ENCODE results near the gene KSR1. TPM values are rescaled to one million over a fixed set of nuclear protein-coding genes. Genes with fewer than 3 reads are reported as not detected.
A peak's percentile ranks its signal among the peaks of the same experiment; 100 is the strongest.

KSR1 gene
- total and polyA plus RNA-seq, 10 of the 15 experiments (the other 5 are each of a cell fraction or from before 2014, with no cell fraction given) = 0.97 to 66.6 (median 22.9) TPM

DNA sequence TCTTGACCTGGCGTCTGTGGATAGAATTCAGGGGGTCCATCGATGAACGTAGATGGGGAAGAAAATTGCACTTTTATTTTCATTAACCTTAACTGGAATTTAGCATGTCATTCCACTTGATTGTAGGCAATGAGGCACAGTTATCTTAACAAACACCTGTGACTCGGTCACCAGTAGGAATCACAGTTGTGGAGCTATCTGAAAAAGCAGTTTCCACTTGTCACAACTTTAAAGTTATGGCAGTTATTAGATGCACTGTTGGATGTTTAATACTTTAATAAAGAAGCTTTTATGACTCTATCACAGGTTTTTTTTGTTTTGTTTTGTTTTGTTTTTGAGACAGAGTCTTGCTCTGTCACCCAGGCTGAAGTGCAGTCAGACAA lies 91.0 kb downstream of the KSR1 start:
- intact Hi-C loops (cut with micrococcal nuclease; ENCODE audit: unreplicated experiment) (loop anchor here (10.0 kb wide), 2 partner anchors 162 to 192 kb away; no protein-coding TSS in a partner anchor), in situ Hi-C loops (cut with MboI) (loop anchor here (5.0 to 10.0 kb wide), 5 partner anchors 58 to 498 kb away; partner anchors contain the start of gene NLK)
- Histone ChIP-seq H3K9ac (ENCODE audit: control insufficient read depth, insufficient read depth, low read length) (no peak overlapping the region), H3K79me2 (ENCODE audit: control insufficient read depth, insufficient read depth, low read length) (peaks cover 33% of the 10 kb centered on the region), H3K4me3 (no peak overlapping the region), H3K27ac (ENCODE audit: control insufficient read depth, insufficient read depth) (no peak overlapping the region), H3K4me2 (ENCODE audit: control insufficient read depth, insufficient read depth) (peak overlapping the region; percentile 78), H2AFZ (ENCODE audit: control insufficient read depth, low read depth, low read length) (no peak overlapping the region), H4K20me1 (ENCODE audit: control insufficient read depth, insufficient read depth) (peaks cover 25% of the 10 kb centered on the region), H3K9me3 (replicated peaks; ENCODE audit: control insufficient read depth, insufficient read depth, low read length) (no peaks in the 10 kb centered on the region), H3K36me3 (ENCODE audit: control insufficient read depth in 2 of 2, insufficient read depth in 2 of 2, low read length in 1 of 2) (peaks cover 3 to 13% of the 10 kb centered on the region in 2 experiments; a peak in 3 of 4 replicates), H3K4me1 (ENCODE audit: control insufficient read depth, insufficient read depth, low read length) (peaks cover 47% of the 10 kb centered on the region), H3K27me3 (replicated peaks in 1 of 2; ENCODE audit: control insufficient read depth in 2 of 2, insufficient read depth in 2 of 2, low read length in 1 of 2) (no peaks in the 10 kb centered on the region)
- BruUV-seq (replicated peaks) = no TSS peak
- FAIRE-seq = no peak
- CTCF ChIA-PET = interaction anchor here (0.7 to 8.5 kb wide), 11 partner anchors 19 to 92 kb away, joined by 3 to 60 read pairs (median 5); no protein-coding TSS in a partner anchor
- POLR2A ChIA-PET = interaction anchor here (1.0 to 4.0 kb wide), 7 partner anchors 14 to 89 kb away, joined by 3 to 23 read pairs (median 4); no protein-coding TSS in a partner anchor
- DNase-seq (ENCODE audit: low read depth, low spot score) = no peak
- no peak for ATAC-seq
- WGBS (ENCODE audit: insufficient coverage, insufficient replicate concordance, low lambda C conversion rate, missing lambda C conversion rate) = 11% methylated on average over 4 of the region's 4 CpGs
- TF ChIP-seq, protein P1, sequence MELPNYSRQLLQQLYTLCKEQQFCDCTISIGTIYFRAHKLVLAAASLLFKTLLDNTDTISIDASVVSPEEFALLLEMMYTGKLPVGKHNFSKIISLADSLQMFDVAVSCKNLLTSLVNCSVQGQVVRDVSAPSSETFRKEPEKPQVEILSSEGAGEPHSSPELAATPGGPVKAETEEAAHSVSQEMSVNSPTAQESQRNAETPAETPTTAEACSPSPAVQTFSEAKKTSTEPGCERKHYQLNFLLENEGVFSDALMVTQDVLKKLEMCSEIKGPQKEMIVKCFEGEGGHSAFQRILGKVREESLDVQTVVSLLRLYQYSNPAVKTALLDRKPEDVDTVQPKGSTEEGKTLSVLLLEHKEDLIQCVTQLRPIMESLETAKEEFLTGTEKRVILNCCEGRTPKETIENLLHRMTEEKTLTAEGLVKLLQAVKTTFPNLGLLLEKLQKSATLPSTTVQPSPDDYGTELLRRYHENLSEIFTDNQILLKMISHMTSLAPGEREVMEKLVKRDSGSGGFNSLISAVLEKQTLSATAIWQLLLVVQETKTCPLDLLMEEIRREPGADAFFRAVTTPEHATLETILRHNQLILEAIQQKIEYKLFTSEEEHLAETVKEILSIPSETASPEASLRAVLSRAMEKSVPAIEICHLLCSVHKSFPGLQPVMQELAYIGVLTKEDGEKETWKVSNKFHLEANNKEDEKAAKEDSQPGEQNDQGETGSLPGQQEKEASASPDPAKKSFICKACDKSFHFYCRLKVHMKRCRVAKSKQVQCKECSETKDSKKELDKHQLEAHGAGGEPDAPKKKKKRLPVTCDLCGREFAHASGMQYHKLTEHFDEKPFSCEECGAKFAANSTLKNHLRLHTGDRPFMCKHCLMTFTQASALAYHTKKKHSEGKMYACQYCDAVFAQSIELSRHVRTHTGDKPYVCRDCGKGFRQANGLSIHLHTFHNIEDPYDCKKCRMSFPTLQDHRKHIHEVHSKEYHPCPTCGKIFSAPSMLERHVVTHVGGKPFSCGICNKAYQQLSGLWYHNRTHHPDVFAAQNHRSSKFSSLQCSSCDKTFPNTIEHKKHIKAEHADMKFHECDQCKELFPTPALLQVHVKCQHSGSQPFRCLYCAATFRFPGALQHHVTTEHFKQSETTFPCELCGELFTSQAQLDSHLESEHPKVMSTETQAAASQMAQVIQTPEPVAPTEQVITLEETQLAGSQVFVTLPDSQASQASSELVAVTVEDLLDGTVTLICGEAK (IDR thresholded peaks at IDR 0.05; ENCODE audit: borderline replicate concordance) = no peak
- TF ChIP-seq SMC3 (IDR thresholded peaks at IDR 0.05; ENCODE audit: borderline replicate concordance, low read length) (peak; percentile 6; the same call in 1 of the 2 replicates), EZH2 (IDR thresholded peaks at IDR 0.05; ENCODE audit: borderline replicate concordance, control insufficient read depth, low read depth, low read length) (no peak), CBX5 (IDR thresholded peaks at IDR 0.05; ENCODE audit: low read depth) (no peak), RUNX3 (IDR thresholded peaks at IDR 0.05; ENCODE audit: low read length) (no peak)
- TF ChIP-seq, protein P2, sequence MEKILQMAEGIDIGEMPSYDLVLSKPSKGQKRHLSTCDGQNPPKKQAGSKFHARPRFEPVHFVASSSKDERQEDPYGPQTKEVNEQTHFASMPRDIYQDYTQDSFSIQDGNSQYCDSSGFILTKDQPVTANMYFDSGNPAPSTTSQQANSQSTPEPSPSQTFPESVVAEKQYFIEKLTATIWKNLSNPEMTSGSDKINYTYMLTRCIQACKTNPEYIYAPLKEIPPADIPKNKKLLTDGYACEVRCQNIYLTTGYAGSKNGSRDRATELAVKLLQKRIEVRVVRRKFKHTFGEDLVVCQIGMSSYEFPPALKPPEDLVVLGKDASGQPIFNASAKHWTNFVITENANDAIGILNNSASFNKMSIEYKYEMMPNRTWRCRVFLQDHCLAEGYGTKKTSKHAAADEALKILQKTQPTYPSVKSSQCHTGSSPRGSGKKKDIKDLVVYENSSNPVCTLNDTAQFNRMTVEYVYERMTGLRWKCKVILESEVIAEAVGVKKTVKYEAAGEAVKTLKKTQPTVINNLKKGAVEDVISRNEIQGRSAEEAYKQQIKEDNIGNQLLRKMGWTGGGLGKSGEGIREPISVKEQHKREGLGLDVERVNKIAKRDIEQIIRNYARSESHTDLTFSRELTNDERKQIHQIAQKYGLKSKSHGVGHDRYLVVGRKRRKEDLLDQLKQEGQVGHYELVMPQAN (conservative IDR thresholded peaks at IDR 0.05) = no peak
- RAD21 ChIA-PET (ENCODE audit: unreplicated experiment) = interaction anchor here (0.9 to 6.9 kb wide), 14 partner anchors 16 to 88 kb away, joined by 3 to 113 read pairs (median 19); partner anchors contain the start of gene KSR1
- SMC1A ChIA-PET (ENCODE audit: uncharacterized antibody, unreplicated experiment) = interaction anchor here (1.4 to 8.5 kb wide), 15 partner anchors 14 to 89 kb away, joined by 4 to 120 read pairs (median 24); partner anchors contain the start of gene KSR1

All from GM12878 (cell line).